Choroid plexus epithelial cell (primary cell): ENCODE measurements around the gene TWF2.

Experiments
- DNase-seq: peaks from one replicate; pipeline ENCODE4 v3.0.0-alpha.2; 2010; ENCODE audit warnings: low read depth
- H3K4me3 ChIP-seq: 2 replicates; pipeline ENCODE4 v1.5.1; 2011; ENCODE audit warnings: low read depth, mild to moderate bottlenecking, control low read depth, low read length, moderate library complexity
- TF ChIP-seq, protein P1 (sequence below): conservative IDR thresholded peaks from 2 replicates; pipeline ENCODE4 v1.5.1; 2011; ENCODE audit warnings: low read depth, mild to moderate bottlenecking, control low read depth, inconsistent platforms, low read length, moderate library complexity

The TWF2 gene

DNA sequence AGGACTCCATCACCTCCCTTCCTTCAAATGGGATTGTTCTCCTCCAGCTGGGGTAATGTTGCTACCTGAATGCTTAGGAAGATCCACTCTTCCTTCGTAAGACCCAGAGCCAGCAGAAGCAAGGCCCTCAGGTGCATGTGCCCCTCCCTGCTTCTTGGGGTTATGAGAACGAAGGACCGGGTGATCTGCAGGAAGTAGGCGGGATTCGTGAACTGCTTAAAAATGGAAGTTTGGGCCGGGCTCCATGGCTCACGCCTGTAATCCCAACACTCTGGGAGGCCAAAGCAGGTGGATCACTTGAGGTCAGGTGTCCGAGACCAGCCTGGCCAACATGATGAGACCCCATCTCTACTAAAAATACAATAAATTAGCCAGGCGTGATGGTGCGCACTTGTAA lies 21.6 kb downstream of the TWF2 start:
- TF ChIP-seq, protein P1, sequence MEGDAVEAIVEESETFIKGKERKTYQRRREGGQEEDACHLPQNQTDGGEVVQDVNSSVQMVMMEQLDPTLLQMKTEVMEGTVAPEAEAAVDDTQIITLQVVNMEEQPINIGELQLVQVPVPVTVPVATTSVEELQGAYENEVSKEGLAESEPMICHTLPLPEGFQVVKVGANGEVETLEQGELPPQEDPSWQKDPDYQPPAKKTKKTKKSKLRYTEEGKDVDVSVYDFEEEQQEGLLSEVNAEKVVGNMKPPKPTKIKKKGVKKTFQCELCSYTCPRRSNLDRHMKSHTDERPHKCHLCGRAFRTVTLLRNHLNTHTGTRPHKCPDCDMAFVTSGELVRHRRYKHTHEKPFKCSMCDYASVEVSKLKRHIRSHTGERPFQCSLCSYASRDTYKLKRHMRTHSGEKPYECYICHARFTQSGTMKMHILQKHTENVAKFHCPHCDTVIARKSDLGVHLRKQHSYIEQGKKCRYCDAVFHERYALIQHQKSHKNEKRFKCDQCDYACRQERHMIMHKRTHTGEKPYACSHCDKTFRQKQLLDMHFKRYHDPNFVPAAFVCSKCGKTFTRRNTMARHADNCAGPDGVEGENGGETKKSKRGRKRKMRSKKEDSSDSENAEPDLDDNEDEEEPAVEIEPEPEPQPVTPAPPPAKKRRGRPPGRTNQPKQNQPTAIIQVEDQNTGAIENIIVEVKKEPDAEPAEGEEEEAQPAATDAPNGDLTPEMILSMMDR: no peak
- no peak overlapping the region for H3K4me3 ChIP-seq
- DNase-seq: no peak

DNA sequence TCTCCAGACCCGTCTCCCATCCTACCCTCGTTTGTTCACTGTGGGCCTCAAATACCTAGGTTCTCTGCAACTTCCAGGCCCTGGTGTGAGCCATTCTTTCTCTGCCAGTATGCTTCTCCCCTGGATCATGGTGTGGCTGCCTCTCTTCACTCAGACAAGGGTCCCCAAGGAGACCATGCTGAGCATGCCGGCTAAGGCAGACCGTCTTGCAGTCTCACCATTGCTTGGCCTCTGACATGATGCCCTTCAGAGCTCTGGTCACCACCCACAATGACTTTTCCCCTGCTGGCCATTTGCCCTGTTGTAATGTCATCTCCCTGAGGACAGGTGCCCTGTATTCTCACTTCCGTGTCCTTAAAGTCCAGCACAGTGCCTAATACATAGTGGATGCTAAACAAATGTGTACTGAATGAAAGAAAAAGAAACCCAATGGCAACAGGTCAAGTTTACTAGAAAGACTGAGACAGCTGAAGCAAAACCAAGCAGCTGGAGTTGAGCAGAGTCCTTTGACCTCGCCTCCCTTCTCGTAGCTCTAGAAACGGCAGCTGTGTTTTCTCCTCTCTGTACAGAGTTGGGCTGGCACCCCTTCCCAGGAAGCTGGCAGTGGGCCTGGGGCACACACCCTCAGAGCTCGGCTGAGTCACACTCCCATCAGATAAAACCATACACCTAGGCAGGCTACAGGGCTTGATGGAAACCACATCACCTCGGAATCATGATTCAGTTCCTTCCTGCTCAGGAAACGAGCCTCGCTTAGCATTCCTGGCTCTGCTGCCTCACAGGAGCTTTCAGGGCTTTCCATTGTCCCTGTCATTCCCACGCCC lies 22.2 kb downstream of the TWF2 start:
- TF ChIP-seq, protein P1: no peak
- no peak overlapping the region for H3K4me3 ChIP-seq
- peak; percentile 61 for DNase-seq

DNA sequence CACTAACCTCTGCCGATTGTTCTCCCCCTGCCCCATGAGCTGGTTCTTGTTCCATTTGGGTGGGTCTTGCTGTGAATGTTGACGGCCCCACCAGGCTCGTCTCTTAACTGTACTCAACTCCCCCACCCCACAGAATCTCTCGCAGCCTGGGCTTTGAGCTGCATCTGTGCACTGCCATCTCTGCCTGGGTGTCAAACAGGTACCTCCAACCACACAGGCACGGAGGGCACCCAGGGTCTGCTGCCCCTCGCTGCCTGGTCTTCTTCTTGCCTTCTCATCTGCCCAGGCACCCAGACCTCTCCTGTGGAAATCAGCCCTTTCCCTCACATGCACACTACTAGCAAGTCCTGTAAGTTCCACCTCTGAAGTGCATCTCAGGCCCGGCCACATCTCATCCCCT lies 23.6 kb downstream of the TWF2 start:
- no peak overlapping the region for H3K4me3 ChIP-seq
- no peak for DNase-seq
- TF ChIP-seq, protein P1: no peak

DNA sequence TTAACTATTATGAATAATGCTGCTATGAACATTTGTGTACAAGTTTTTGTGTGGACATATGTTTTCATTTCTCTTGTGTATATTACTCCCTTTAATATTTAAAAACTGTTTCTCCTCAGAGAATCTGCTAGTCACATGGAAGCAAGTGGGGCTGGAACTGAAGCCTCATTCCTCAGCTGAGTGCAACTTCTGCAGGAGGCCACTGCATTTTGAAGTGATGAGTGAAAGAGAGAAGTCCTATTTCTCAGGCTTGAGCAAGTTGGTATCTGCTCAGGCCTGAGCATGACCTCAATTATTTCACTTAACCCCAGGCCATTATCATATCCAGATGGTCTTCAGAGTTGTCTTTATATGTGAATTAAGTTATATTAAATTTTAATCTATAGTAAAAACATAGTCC lies 25.1 kb downstream of the TWF2 start:
- TF ChIP-seq, protein P1: no peak
- no peak overlapping the region for H3K4me3 ChIP-seq
- DNase-seq: no peak

DNA sequence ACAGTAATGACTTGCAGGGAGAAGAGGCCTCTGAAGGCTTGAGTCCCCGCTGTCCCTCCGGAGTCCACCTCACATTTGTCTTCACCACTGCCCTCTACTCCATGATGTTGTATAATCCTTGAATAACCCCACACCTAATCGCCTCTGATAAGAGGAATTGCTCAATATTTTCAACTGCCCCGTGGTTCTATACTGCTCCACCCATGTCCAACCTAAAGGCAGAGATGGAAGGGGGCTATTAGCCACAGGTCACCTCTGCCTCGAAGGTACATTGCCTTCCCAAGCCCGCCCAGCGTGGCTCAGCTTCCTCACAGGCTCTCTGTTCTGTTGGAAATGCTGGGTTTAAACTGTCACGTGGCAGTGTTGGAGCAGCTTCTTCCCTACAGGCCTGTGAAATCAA lies 26.0 kb downstream of the TWF2 start:
- TF ChIP-seq, protein P1: no peak
- DNase-seq: no peak
- no peak overlapping the region for H3K4me3 ChIP-seq

DNA sequence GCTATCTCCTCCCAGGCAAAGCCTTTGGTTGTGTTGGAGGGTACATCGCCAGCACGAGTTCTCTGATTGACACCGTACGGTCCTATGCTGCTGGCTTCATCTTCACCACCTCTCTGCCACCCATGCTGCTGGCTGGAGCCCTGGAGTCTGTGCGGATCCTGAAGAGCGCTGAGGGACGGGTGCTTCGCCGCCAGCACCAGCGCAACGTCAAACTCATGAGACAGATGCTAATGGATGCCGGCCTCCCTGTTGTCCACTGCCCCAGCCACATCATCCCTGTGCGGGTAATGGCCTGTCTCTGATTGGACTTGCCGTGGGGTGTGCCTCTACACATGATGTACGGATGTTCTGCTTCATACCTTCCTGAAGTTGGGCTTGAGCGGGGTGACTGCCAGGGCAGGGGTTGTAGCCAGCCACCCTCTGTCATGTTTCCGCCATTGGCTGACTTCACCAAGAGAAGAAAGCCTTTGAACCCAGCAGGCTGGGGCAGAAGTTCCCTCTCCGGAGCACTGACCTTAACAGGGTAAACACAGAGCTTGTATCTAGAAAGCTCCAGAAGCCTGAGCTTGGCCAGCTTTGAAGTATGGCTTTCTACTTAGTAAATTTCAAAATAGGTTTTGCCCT lies 27.6 kb downstream of the TWF2 start:
- H3K4me3 ChIP-seq: no peak overlapping the region
- no peak for DNase-seq
- TF ChIP-seq, protein P1: no peak

DNA sequence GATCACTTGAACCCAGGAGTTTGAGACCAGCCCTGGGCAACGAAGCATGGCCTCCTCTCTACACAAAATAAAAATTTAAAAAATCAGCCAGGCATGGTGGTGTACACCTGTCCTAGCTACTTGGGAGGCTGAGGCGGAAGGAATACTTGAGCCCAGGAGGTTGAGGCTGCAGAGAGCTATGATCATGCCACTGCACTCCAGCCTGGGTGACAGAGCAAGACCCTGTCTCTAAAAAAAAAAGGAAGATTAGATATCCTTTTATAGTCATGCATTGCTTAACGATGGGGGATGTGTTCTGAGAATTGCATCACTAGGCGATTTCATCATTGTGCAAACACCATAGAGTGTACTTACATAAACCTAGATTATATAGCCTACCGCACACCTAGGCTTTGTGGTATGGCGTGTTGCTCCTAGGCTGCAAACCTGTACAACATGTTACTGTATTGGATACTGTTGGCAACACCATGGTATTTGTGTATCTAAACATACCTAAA lies 28.4 kb downstream of the TWF2 start:
- H3K4me3 ChIP-seq: no peak overlapping the region
- TF ChIP-seq, protein P1: no peak
- DNase-seq: peak; percentile 76
